Measurements from ENCODE around the gene ARF6. TPM values are rescaled to one million over a fixed set of nuclear protein-coding genes. Genes with fewer than 3 reads are reported as not detected.

Gene ARF6
- total RNA-seq, 1 donor from 2014 or later = 24.4 TPM

- no peak overlapping the region for H3K27ac ChIP-seq (replicated peaks)
- no peaks in the 10 kb centered on the region for H3K36me3 ChIP-seq
- no peak for TF ChIP-seq CTCF (IDR thresholded peaks at IDR 0.05; ENCODE audit: borderline replicate concordance)
- no peak overlapping the region for H3K4me3 ChIP-seq
- peaks cover 18% of the 10 kb centered on the region for H3K4me1 ChIP-seq
- DNase-seq = no peak
- intact Hi-C loops (cut with micrococcal nuclease) = no loop called here
- H3K9me3 ChIP-seq (replicated peaks) = no peaks in the 10 kb centered on the region
- no peaks in the 10 kb centered on the region for H3K27me3 ChIP-seq (ENCODE audit: low read depth)
Observed at GRCh38 chr14:49940808-49941421, 48.0 kb downstream of the ARF6 start.

GRCh38 chr14:49942090-49942489, 49.2 kb downstream of the ARF6 start:
- intact Hi-C loops (cut with micrococcal nuclease) = no loop called here
- H3K4me3 ChIP-seq = no peak overlapping the region
- no peaks in the 10 kb centered on the region for H3K36me3 ChIP-seq
- TF ChIP-seq CTCF (IDR thresholded peaks at IDR 0.05; ENCODE audit: borderline replicate concordance) = no peak
- no peaks in the 10 kb centered on the region for H3K27me3 ChIP-seq (ENCODE audit: low read depth)
- DNase-seq = no peak
- peaks cover 30% of the 10 kb centered on the region for H3K4me1 ChIP-seq
- no peaks in the 10 kb centered on the region for H3K9me3 ChIP-seq (replicated peaks)
- H3K27ac ChIP-seq (replicated peaks) = no peak overlapping the region

GRCh38 chr14:49944501-49944900, 51.6 kb downstream of the ARF6 start:
- Histone ChIP-seq H3K36me3 (no peaks in the 10 kb centered on the region), H3K9me3 (replicated peaks) (no peaks in the 10 kb centered on the region), H3K4me1 (peaks cover 35% of the 10 kb centered on the region), H3K27ac (replicated peaks) (no peak overlapping the region), H3K27me3 (ENCODE audit: low read depth) (no peaks in the 10 kb centered on the region), H3K4me3 (no peak overlapping the region)
- no peak for TF ChIP-seq CTCF (IDR thresholded peaks at IDR 0.05; ENCODE audit: borderline replicate concordance)
- no peak for DNase-seq
- intact Hi-C loops (cut with micrococcal nuclease) = no loop called here

- Histone ChIP-seq H3K27me3 (ENCODE audit: low read depth) (no peaks in the 10 kb centered on the region), H3K4me3 (no peak overlapping the region), H3K4me1 (peaks cover 30% of the 10 kb centered on the region), H3K27ac (replicated peaks) (peak overlapping the region; percentile 71), H3K36me3 (no peaks in the 10 kb centered on the region), H3K9me3 (replicated peaks) (no peaks in the 10 kb centered on the region)
- intact Hi-C loops (cut with micrococcal nuclease) = no loop called here
- no peak for TF ChIP-seq CTCF (IDR thresholded peaks at IDR 0.05; ENCODE audit: borderline replicate concordance)
- no peak for DNase-seq
Observed at GRCh38 chr14:49945448-49946319, 52.8 kb downstream of the ARF6 start.

Other genes starting within 250 kb of the ARF6 start
- gene POLE2, start 204.9 kb upstream of the ARF6 start, total RNA-seq = 0.69 TPM
- gene KLHDC1, start 200.0 kb upstream of the ARF6 start, total RNA-seq = 10.0 TPM
- gene KLHDC2, start 124.9 kb upstream of the ARF6 start, total RNA-seq = 85.3 TPM
- gene NEMF, start 40.3 kb upstream of the ARF6 start, total RNA-seq = 52.7 TPM
- gene VCPKMT, start 223.5 kb downstream of the ARF6 start, total RNA-seq = 4.1 TPM

All from left ventricle myocardium inferior (tissue), 1 donor.